Neuron (in vitro differentiated cells): Measurements from ENCODE around the gene HAAO.
"Not testable (repeated sequence)": the region's sequence is repeated elsewhere in the genome, so short reads cannot be mapped to it uniquely, and the experiment has no call there.

Experiments used
- H2AFZ ChIP-seq: one replicate; pipeline ENCODE4 v1.6.1; 2013; ENCODE audit warnings: low read depth, mild to moderate bottlenecking, inconsistent platforms, low read length, moderate library complexity
- H3K27me3 ChIP-seq: one replicate; pipeline ENCODE4 v1.6.1; 2013; ENCODE audit warnings: low read length; ENCODE audit not compliant: insufficient read depth
- H3K36me3 ChIP-seq: one replicate; pipeline ENCODE4 v1.6.1; 2013; ENCODE audit warnings: low read length; ENCODE audit not compliant: insufficient read depth
- H3K4me1 ChIP-seq: one replicate; pipeline ENCODE4 v1.6.1; 2013; ENCODE audit warnings: low read length; ENCODE audit not compliant: insufficient read depth
- H3K4me3 ChIP-seq: 2 replicates; pipeline ENCODE4 v1.5.1; 2013; ENCODE audit warnings: mild to moderate bottlenecking, low read length, moderate library complexity
- H3K9me3 ChIP-seq: one replicate; pipeline ENCODE4 v1.6.1; 2013; ENCODE audit warnings: low read length

Gene HAAO

DNA sequence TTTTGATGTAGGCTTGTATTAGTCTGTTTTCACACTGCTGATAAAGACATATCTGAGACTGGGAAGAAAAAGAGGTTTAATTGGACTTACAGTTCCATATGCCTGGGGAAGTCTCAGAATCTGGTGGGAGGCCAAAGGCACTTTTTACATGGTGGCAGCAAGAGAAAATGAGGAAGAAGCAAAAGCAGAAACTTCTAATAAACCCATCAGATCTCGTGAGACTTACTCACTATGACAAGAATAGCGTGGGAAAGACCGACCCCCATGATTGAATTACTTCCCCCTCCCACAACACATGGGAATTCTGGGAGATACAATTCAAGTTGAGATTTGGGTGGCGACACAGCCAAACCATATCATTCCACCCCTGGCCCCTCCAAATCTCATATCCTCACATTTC lies 61.1 kb downstream of the HAAO start:
- H2AFZ ChIP-seq, H3K4me3 ChIP-seq, H3K36me3 ChIP-seq, H3K4me1 ChIP-seq, H3K9me3 ChIP-seq, H3K27me3 ChIP-seq: not testable (repeated sequence)

DNA sequence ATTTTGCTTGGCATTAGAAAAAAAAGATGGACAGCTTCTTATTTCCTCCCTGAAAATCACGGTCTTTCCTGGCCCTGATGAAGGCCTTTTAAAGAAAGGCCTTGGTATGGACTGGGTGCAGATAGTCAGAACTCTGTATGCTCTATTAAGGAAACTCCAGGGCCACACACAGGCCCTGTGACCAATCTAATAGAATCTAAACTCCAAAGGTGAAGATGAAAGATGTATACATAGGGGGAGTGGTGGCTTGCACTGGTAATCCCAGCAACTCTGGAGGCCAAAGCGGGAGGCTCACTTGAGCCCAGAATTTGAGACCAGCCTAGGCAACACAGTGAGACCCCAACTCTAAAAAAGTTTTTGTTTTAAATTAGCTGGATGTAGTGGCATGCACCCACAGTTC lies 65.7 kb downstream of the HAAO start:
- peaks cover 14% of the 10 kb centered on the region for H3K4me1 ChIP-seq

DNA sequence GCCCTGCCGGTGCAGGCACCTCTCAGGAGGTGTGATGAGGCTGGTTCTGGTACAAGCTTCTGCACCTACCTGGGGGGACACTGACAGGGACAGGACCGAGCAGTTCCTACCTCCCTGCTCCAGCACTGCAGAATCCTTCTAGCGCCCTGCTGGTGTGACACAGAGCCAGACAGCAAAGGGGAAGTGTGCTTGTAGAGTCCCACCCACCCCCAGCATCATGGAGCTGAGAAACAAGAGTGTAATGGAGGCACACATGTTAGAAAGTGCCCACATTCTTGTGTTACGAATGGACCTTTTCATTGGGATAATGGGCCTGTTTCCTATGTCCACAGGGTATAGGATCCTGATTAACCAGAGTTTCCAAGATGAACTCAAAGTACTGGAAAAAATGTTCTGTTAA lies 66.7 kb downstream of the HAAO start:
- Histone ChIP-seq H3K4me3 (no peak overlapping the region), H3K27me3 (no peaks in the 10 kb centered on the region), H3K36me3 (peaks cover 6% of the 10 kb centered on the region), H3K4me1 (peaks cover 14% of the 10 kb centered on the region), H2AFZ (no peak overlapping the region), H3K9me3 (no peaks in the 10 kb centered on the region)

More for the DNA sequence above, 65.7 kb downstream of the HAAO start:
- no peaks in the 10 kb centered on the region for H3K9me3 ChIP-seq
- no peaks in the 10 kb centered on the region for H3K27me3 ChIP-seq
- no peak overlapping the region for H2AFZ ChIP-seq
- peaks cover 6% of the 10 kb centered on the region for H3K36me3 ChIP-seq
- no peak overlapping the region for H3K4me3 ChIP-seq

DNA sequence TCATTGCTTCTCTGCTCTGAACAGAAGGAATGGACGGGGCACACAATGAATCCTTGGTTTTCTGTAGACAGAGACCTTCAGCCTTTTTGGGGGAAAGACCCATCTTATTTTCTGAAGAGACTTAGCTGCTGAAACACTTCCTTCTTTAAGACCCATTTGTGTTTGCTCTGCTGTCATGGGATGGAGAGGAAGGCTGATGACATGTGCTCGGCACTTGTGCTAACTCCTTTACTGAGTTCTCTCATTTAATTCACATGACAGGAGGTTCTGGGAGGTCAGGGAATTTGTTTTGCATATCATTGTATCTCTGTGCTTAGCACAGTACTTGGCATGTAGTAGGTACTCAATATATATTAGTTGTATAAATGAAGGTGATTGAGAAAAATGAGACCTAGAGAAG lies 67.5 kb downstream of the HAAO start:
- Histone ChIP-seq H2AFZ (no peak overlapping the region), H3K9me3 (no peaks in the 10 kb centered on the region), H3K4me1 (peaks cover 14% of the 10 kb centered on the region), H3K4me3 (no peak overlapping the region), H3K27me3 (no peaks in the 10 kb centered on the region), H3K36me3 (peaks cover 6% of the 10 kb centered on the region)

DNA sequence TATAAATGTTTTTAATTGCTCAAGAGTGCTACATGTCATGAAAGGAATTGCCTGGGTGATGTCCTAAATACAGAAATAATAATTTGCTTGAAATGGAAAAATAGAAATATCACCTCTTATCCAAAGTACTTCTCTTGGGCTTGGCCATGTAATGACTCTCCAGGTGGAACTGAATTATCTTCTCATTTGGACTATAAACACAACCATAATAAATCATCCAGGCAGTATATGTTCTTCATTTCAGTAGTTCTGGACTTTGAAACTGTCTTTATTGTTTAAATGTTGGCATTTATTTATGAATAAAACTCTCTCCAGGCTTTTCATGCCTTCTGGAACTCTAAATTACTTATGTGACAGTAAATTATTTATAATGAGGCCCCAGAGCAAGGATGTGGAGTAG lies 68.9 kb downstream of the HAAO start:
- Histone ChIP-seq H3K4me1 (peaks cover 14% of the 10 kb centered on the region), H2AFZ (no peak overlapping the region), H3K27me3 (no peaks in the 10 kb centered on the region), H3K4me3 (no peak overlapping the region), H3K9me3 (no peaks in the 10 kb centered on the region), H3K36me3 (peaks cover 6% of the 10 kb centered on the region)

DNA sequence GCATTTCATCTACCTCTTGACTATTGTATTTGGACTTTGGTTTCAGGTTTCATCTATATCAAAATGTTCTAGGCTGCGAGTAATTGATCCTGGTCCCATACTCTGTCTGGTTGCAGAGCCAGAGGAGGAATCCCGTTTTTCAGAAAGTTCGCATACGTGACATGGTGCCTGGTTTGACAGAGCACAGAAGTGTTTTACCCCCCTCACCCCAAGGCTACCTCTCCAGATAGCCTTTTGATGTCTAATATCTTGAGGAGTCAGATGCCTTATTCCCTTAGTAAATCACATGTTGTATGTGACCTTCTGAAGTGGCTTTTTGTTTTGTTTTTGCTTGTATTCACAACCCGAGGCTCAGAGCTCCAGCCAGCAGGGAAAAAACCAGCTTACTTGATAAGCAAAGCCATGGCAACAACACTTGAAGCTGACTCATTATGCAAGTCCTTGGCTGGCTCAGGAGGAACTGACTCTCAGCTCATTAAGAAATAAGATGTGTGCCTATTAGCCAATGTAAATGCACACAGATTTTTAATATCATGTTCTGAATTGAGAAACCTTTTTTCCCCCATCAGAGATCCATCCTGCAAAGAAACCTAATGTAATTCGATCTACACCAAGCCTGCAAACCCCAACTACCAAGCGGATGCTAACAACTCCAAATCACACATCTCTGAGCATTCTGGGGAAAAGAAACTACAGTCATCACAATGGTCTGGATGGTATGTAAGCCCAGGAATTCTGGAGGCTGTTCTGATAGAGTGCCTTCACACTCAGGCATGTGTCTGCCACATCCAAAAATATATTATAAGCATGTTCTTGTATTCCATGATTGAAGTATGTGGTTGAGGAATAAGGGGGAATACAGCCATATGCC lies 69.8 kb downstream of the HAAO start:
- H3K9me3 ChIP-seq, result no peaks in the 10 kb centered on the region
- H2AFZ ChIP-seq, result no peak overlapping the region
- no peak overlapping the region for H3K4me3 ChIP-seq
- H3K27me3 ChIP-seq, result no peaks in the 10 kb centered on the region
- peaks cover 14% of the 10 kb centered on the region for H3K4me1 ChIP-seq
- H3K36me3 ChIP-seq, result peaks cover 6% of the 10 kb centered on the region

DNA sequence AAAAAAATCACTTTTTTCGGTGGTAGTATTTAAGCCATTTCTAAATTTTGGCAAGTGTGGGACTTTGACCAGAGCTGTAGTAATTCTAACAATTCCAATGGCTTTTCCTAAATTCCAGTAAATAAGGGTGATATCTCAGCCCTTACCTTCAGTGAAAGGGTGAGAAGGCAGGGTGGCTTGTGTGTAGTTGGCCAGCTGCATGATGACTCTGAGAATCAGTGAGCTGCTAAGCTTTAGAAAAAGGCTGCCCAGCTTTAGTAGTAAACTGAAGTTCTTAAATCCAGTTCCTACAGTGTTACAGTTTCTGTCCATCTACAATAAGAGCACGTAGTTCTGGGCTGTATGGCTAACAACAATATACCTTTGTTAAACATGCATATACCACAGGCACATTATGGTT lies 70.5 kb downstream of the HAAO start:
- no peak overlapping the region for H2AFZ ChIP-seq
- no peak overlapping the region for H3K4me3 ChIP-seq
- H3K9me3 ChIP-seq, result no peaks in the 10 kb centered on the region
- H3K27me3 ChIP-seq, result no peaks in the 10 kb centered on the region
- peaks cover 14% of the 10 kb centered on the region for H3K4me1 ChIP-seq
- H3K36me3 ChIP-seq, result peaks cover 3% of the 10 kb centered on the region
